Osteocyte (in vitro differentiated cells): ENCODE results near the gene SGCD. TPM values are rescaled to one million over a fixed set of nuclear protein-coding genes. Genes with fewer than 3 reads are reported as not detected.

Source experiments
- DNase-seq: peaks from one replicate; pipeline ENCODE4 v3.0.0; 2021; ENCODE audit warnings: mixed read lengths; ENCODE audit not compliant: unreplicated experiment; ENCODE audit errors: extremely low spot score
- H3K27ac Mint-ChIP-seq: one replicate; pipeline ENCODE4 v1.8.0; 2021; ENCODE audit warnings: mild to moderate bottlenecking, mixed read lengths; ENCODE audit not compliant: unreplicated experiment
- H3K27me3 Mint-ChIP-seq: one replicate; pipeline ENCODE4 v1.8.0; 2021; ENCODE audit warnings: mixed read lengths; ENCODE audit not compliant: unreplicated experiment
- H3K36me3 Mint-ChIP-seq: one replicate; pipeline ENCODE4 v1.8.0; 2021; ENCODE audit warnings: mixed read lengths; ENCODE audit not compliant: unreplicated experiment
- H3K4me1 Mint-ChIP-seq: one replicate; pipeline ENCODE4 v1.8.0; 2021; ENCODE audit warnings: mixed read lengths; ENCODE audit not compliant: unreplicated experiment
- H3K4me3 Mint-ChIP-seq: one replicate; pipeline ENCODE4 v1.8.0; 2021; ENCODE audit warnings: mild to moderate bottlenecking, moderate library complexity, mixed read lengths; ENCODE audit not compliant: unreplicated experiment
- H3K9me3 Mint-ChIP-seq: one replicate; pipeline ENCODE4 v1.8.0; 2021; ENCODE audit warnings: mixed read lengths; ENCODE audit not compliant: unreplicated experiment
- total RNA-seq: library from RNA; stranded (reverse); gene quantifications from 2 replicates; pipeline ENCODE4 v1.2.1, GENCODE V29; 2021
- TF ChIP-seq, protein P1 (sequence below): fragments of 200-600 bp; sonication (generic); IDR thresholded peaks from 2 replicates; pipeline ENCODE4 v1.5.0; 2021; ENCODE audit warnings: antibody characterized with exemption, mild to moderate bottlenecking, moderate library complexity

SGCD gene
- total RNA-seq, 1 donor from 2014 or later = 13.1 TPM

DNA sequence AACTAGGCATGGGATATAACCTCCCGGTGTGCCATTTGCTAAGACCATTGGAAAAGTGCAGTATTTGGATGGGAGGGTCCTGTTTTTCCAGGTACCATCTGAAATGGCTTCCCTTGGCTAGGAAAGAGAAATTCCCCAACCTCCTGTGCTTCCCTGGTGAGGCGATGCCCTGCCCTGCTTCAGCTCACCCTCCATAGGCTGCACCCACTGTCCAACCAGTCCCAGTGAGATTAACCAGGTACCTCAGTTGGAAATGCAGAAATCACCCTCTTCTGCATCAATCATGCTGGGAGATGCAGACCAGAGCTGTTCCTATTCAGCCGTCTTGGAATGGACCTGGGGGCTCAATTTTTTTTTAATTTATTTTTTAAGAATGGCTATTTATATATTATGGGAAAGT lies 254.8 kb downstream of the SGCD start:
- Mint-ChIP-seq H3K4me1 (no peaks in the 10 kb centered on the region), H3K9me3 (peaks cover 25% of the 10 kb centered on the region), H3K4me3 (no peak overlapping the region), H3K27me3 (no peaks in the 10 kb centered on the region), H3K27ac (no peak overlapping the region), H3K36me3 (no peaks in the 10 kb centered on the region)
- TF ChIP-seq, protein P1, sequence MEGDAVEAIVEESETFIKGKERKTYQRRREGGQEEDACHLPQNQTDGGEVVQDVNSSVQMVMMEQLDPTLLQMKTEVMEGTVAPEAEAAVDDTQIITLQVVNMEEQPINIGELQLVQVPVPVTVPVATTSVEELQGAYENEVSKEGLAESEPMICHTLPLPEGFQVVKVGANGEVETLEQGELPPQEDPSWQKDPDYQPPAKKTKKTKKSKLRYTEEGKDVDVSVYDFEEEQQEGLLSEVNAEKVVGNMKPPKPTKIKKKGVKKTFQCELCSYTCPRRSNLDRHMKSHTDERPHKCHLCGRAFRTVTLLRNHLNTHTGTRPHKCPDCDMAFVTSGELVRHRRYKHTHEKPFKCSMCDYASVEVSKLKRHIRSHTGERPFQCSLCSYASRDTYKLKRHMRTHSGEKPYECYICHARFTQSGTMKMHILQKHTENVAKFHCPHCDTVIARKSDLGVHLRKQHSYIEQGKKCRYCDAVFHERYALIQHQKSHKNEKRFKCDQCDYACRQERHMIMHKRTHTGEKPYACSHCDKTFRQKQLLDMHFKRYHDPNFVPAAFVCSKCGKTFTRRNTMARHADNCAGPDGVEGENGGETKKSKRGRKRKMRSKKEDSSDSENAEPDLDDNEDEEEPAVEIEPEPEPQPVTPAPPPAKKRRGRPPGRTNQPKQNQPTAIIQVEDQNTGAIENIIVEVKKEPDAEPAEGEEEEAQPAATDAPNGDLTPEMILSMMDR = no peak
- no peak for DNase-seq

DNA sequence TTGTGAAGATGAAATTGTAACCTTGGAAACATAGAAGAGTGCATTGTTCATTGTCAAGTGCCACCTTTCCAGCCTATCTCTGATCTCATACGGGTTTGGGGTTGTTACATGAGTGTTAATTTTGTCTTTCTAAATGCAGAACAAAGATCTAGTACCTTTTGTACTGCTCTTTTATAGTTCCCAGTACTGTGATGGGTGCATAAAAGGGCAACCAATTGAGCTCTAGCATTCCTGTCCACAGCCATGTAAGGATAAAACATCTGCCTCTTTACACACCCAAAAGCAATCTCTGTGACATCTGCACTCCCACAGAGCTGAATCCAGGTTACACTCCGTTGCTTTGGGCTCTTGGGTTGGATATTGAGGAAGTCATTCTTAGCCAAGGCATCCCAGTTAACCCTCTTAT lies 255.2 kb downstream of the SGCD start:
- TF ChIP-seq, protein P1 = no peak
- DNase-seq = no peak
- Mint-ChIP-seq H3K4me1 (no peaks in the 10 kb centered on the region), H3K27me3 (no peaks in the 10 kb centered on the region), H3K27ac (no peak overlapping the region), H3K4me3 (no peak overlapping the region), H3K9me3 (peaks cover 24% of the 10 kb centered on the region), H3K36me3 (no peaks in the 10 kb centered on the region)

DNA sequence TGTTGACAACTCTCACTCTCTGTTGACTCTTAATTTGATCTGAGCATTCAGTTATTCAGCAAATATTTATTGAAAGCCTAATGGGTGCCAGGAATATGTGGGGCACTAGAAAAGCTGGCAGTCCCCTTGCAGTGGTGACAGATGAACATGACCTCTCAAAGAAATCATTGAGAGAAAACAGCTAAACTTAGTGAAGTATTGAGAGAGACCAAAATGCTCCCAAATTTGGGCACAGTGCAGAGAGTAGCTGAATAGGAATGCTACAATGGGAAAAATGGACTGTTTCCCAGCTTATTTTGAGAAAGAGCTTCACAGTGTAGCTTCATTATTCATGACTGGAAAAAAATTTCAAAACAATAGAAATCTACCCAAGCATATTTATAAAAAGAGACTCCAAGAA lies 257.9 kb downstream of the SGCD start:
- no peak overlapping the region for H3K4me3 Mint-ChIP-seq
- H3K4me1 Mint-ChIP-seq = peaks cover 5% of the 10 kb centered on the region
- H3K27me3 Mint-ChIP-seq = no peaks in the 10 kb centered on the region
- peaks cover 7% of the 10 kb centered on the region for H3K9me3 Mint-ChIP-seq
- no peaks in the 10 kb centered on the region for H3K36me3 Mint-ChIP-seq
- DNase-seq = no peak
- TF ChIP-seq, protein P1 = no peak
- no peak overlapping the region for H3K27ac Mint-ChIP-seq

DNA sequence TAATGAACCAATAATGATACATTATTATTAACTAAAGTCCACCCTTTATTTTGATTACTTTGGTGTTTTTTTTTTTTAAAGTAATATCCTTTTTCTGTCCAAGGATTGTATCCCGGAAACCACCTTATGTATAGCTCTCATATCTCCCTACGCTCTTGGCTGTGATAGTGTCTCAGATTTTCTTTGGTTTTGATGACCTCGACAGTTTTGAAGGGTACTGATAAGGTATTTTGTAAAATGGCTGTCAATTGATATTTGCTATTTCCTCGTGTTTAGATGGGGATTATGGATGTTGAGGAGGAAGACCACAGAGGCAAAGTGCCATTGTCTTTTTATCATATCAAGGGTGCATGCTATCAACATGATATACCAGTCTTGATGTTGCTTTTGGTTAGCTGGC lies 259.0 kb downstream of the SGCD start:
- TF ChIP-seq, protein P1 = no peak
- no peak overlapping the region for H3K27ac Mint-ChIP-seq
- H3K27me3 Mint-ChIP-seq = no peaks in the 10 kb centered on the region
- peaks cover 8% of the 10 kb centered on the region for H3K4me1 Mint-ChIP-seq
- no peaks in the 10 kb centered on the region for H3K36me3 Mint-ChIP-seq
- no peak for DNase-seq
- no peak overlapping the region for H3K4me3 Mint-ChIP-seq
- H3K9me3 Mint-ChIP-seq = no peaks in the 10 kb centered on the region

DNA sequence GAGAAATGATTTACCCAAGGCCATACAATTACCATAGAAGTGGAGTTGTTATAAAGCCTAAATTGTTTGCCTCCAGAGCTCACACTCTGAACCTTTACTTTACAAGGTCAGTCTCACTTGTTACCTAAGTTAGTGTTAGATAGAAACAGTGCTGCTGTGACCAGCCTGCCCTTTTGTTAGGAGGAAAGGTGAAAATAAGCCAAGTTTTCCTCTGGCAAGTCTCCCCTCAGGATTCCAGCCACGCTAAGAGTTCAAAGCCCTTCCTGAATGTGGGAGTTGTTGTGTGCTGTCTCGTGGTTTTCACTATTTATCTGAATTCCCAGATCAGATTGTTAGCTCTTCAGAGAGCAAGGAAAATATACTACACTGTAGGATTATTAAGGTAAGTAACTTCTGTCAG lies 260.0 kb downstream of the SGCD start:
- TF ChIP-seq, protein P1 = no peak
- H3K27me3 Mint-ChIP-seq = no peaks in the 10 kb centered on the region
- H3K4me1 Mint-ChIP-seq = peaks cover 8% of the 10 kb centered on the region
- DNase-seq = no peak
- H3K36me3 Mint-ChIP-seq = no peaks in the 10 kb centered on the region
- H3K9me3 Mint-ChIP-seq = no peaks in the 10 kb centered on the region
- H3K27ac Mint-ChIP-seq = no peak overlapping the region
- no peak overlapping the region for H3K4me3 Mint-ChIP-seq
